Measurements from ENCODE around the gene ADAM33.

The ADAM33 gene

GRCh38 chr20:3646067-3646440 is 35.8 kb downstream of the ADAM33 start:
- no peak for DNase-seq (ENCODE audit: low spot score)

- no peak for DNase-seq (ENCODE audit: low spot score)
These were observed 36.3 kb downstream of the ADAM33 start for GRCh38 chr20:3645309-3646066.

DNA sequence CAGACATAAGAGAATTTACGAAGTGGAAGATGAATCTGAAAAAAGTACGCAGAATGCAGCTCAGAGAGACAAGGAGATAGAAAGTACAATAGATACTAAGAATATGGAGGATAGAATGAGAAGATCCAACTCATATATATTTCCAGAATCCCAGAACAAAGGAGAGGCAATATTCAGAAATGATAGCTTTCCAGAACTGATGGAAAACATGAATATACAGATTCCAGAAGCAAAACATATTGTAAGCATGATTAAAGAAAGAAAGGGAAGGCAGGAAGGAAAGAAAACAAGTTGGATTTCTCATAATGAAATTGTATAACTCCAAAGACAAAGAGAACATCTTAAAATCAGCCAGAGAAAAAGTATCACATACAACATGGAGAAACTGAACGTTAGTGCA is 41.6 kb downstream of the ADAM33 start:
- no peak for DNase-seq (ENCODE audit: low spot score)

- no peak for DNase-seq (ENCODE audit: low spot score)
These were observed 46.5 kb downstream of the ADAM33 start for GRCh38 chr20:3635346-3635745.

DNA sequence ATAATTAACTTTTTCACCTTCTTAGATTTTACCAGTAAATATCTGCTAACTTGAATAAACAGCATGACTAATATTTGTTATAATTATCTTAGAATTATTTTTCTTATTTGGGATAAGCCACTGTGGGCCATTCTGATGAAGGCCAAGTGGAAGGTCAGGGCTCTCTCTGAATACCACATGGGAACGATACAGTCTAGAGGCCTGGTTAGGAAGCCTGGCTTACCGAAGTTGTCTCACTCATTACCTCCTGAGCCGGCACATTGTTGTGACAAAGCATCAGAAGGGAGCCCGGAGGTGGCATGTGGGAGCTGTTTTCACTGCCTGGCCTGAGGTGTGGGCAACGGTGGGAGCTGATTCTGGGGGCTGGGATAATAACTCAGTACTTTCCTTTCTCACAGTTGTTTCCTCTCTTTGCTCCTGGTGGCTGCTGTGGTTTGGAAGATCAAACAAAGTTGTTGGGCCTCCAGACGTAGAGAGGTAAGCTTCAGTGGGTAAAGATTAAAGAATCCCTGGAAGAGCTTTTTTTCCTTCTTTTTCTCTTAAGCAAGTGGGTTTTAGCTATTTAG is 47.8 kb downstream of the ADAM33 start:
- no peak for DNase-seq (ENCODE audit: low spot score)

GRCh38 chr20:3632311-3633004 is 49.4 kb downstream of the ADAM33 start:
- DNase-seq (ENCODE audit: low spot score), result no peak

GRCh38 chr20:3631534-3631933 is 50.3 kb downstream of the ADAM33 start:
- DNase-seq (ENCODE audit: low spot score), result no peak

DNA sequence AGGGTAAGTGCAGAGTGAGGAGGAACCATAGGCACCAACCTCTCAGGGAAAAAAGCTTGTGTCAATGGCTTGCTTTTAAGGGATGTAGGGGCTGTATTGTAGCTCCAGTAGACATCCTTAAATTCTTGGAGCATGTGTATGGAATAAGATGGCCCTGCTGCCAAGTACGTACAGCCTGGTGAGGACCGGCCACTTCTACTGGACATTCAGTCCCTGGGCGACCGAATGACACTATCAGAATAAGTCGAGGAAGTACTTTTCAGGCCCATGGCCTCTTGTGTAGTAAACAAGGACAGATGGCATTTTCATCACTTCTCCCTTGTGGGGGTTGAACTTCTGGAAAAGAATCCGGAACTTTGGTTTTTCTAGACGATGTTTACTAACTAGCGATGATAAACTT is 51.4 kb downstream of the ADAM33 start:
- DNase-seq (ENCODE audit: low spot score), result no peak

DNA sequence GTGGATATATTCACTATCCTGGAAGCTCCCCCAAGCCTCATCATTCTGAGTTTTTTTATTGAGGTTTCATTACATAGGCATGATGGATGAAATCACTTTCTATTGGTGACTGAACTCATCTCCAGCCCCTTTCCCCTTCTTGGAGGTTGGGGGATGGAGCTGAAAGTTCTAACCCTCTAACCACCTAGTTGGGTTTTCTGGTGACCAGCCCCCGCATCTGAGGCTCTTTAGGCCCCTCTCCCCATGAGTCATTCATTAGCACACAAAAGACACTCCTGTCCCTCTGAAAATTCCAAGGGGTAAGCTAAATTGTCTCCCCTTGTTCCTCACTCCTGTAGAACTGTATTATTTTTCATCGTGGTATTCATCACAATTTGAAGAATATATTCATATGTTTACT is 51.9 kb downstream of the ADAM33 start:
- no peak for DNase-seq (ENCODE audit: low spot score)

DNA sequence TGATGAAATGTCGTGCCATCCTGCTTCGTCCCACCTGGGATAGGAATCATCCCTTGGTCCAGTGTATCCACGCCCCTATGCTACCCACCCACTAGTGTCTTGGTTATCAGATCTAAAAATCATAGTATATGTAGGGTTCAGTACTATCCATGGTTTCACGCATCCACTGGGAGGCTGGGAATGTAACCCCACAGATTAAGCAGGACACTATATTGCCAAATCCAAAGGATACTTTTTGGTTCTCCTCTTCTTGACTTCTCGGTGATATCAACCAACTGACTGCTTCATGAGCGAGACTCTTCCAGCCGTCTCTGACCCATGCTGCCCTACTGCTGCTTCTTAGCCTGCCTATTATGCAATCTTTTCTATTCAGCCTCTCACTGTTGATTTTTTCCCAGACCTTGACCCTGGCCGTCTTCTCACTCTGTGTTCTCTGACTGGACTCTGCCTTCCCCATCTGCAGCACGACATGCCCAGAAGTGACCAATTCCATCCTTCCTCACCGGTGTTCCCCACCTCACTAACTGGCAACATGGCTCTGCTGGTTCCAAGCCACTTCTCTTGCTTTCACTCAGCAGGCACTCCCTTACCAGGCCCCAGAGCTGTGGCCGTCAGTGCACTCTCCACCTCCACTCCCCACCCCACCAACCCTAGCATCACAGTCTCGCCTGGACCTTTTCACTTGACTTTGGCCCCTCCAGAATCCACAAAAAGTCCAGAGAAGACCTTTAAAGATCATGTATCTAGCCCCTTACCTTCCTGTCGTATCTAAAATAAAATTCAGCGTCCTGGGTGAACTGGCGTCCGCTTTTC is 53.1 kb downstream of the ADAM33 start:
- DNase-seq (ENCODE audit: low spot score), result no peak

GRCh38 chr20:3627476-3627875 is 54.3 kb downstream of the ADAM33 start:
- no peak for DNase-seq (ENCODE audit: low spot score)

DNA sequence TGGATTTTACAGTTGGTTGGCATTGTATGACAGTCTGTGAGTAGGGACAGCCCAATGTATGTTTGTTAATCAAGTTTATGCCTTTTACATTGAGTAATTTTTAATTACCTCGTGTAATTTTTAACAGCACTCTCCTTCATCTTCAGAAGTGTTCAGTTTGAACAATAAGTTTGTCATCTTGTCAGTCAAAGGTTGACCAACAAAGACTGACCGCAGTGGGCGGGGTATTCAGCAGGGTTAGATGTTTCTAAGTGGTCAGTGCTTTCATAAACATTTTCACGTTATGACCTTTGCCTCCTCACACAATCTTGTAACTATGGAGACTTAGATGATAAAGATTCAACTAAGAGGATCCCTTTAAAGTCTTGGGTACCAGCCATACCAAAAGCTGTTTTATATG is 59.4 kb downstream of the ADAM33 start:
- DNase-seq (ENCODE audit: low spot score), result no peak

DNA sequence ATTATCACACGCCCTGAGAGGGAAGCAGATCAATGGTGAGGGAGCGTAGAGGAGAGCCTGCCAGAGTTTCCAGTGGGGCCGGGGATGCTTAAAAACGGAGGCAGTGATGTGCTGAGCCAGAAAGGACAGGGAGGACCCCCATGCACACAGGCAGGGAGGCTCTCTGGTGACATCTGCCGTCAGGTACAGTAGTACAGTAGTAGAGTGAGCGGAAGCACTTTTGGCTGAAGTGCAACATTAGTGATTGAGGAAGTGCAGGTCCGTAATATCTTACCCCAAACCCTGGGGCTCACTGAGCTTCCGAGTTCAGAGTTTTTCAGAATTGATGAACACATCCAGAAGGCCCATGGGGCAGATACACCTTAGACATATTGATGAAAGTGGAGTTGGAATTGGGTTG is 60.7 kb downstream of the ADAM33 start:
- no peak for DNase-seq (ENCODE audit: low spot score)

Measured in Ammon's horn (tissue), 1 donor.